ENCODE measurements around the gene CARD6. TPM values are rescaled to one million over a fixed set of nuclear protein-coding genes. Genes with fewer than 3 reads are reported as not detected.
A peak's percentile ranks its signal among the peaks of the same experiment; 100 is the strongest.

The CARD6 gene
- total and polyA plus RNA-seq, 2 of the 13 experiments (the other 11 are each of a cell fraction or from before 2014, with no cell fraction given): 0.33 to 1.4 TPM

DNA sequence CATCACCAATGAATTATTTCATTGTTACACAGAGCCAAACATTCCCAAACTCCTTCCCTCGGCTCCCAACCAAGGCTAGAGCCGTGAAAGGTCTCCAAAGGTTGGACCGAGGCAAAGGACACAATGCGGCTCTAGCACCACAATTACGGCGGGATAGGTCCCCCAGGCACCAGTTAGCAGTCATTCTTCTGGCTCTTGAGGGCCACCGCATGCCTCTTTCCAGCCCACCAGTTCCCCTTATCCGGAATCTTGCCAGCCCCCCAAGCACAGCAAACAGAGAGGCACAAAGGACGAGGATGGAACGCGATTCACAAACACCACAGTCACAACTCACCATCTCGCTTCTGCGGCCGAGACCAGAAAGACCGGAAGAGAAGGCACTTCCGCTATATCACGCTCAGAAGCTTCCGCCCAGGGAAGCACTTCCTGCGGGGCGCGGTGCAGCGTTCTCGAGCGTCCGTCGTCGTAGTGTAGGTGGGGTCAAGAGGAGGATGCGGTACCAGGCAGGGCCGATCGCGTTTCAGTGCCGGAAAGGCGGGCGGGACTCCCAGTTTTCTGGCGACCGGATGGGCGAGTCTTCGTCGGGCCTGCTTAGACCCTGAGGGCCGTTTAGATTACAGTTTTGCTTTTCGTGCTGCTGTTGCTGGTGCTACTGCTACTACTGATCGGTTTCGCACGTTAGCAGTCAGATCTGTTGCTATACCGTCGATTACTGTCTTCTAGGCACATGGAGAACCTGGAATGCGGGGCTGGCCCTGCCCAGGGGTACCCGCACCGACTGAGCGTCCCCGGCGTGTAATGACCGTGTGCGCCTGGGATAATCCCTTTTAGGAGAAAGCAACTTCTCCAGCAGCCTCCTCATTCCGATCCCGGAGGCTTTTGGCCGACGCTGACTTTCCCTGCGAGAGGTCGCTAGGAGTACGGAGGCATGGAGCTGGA is 6.0 kb upstream of the CARD6 start, which contains the start of gene RPL37 (continued):
- peak; percentile 87 for TF ChIP-seq KDM3A (CRISPR knock-in tag; IDR thresholded peaks at IDR 0.05; ENCODE audit: low read depth)
- TF ChIP-seq THAP8 (CRISPR knock-in tag; IDR thresholded peaks at IDR 0.05; ENCODE audit: borderline replicate concordance): peak; percentile 94; the same call in 1 of the 2 replicates
- 0 out of 2 replicates have a peak, but pooled peaks have one; percentile 25 for TF ChIP-seq MEIS1 (CRISPR knock-in tag; IDR thresholded peaks at IDR 0.05; ENCODE audit: borderline replicate concordance)
- TF ChIP-seq MATR3 (CRISPR knock-in tag; IDR thresholded peaks at IDR 0.05): no peak
- TF ChIP-seq, protein P1, sequence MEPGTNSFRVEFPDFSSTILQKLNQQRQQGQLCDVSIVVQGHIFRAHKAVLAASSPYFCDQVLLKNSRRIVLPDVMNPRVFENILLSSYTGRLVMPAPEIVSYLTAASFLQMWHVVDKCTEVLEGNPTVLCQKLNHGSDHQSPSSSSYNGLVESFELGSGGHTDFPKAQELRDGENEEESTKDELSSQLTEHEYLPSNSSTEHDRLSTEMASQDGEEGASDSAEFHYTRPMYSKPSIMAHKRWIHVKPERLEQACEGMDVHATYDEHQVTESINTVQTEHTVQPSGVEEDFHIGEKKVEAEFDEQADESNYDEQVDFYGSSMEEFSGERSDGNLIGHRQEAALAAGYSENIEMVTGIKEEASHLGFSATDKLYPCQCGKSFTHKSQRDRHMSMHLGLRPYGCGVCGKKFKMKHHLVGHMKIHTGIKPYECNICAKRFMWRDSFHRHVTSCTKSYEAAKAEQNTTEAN (CRISPR knock-in tag; conservative IDR thresholded peaks at IDR 0.05): peak; percentile 63; the same call in 1 of the 2 replicates
- TF ChIP-seq, protein P2, sequence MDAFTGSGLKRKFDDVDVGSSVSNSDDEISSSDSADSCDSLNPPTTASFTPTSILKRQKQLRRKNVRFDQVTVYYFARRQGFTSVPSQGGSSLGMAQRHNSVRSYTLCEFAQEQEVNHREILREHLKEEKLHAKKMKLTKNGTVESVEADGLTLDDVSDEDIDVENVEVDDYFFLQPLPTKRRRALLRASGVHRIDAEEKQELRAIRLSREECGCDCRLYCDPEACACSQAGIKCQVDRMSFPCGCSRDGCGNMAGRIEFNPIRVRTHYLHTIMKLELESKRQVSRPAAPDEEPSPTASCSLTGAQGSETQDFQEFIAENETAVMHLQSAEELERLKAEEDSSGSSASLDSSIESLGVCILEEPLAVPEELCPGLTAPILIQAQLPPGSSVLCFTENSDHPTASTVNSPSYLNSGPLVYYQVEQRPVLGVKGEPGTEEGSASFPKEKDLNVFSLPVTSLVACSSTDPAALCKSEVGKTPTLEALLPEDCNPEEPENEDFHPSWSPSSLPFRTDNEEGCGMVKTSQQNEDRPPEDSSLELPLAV (CRISPR knock-in tag; conservative IDR thresholded peaks at IDR 0.05; ENCODE audit: low read depth): peak; percentile 89; the same call in 1 of the 2 replicates
- TF ChIP-seq PTBP1 (IDR thresholded peaks at IDR 0.05; ENCODE audit: low read depth, low read length, poor library complexity, severe bottlenecking): no peak
- no peak for TF ChIP-seq ZUFSP (CRISPR knock-in tag; IDR thresholded peaks at IDR 0.05; ENCODE audit: borderline replicate concordance)
- no peak for TF ChIP-seq SMARCC2 (IDR thresholded peaks at IDR 0.05)
- no peak; the same call in 1 of the 2 replicates for TF ChIP-seq ZBTB8A (CRISPR knock-in tag; IDR thresholded peaks at IDR 0.05; ENCODE audit: borderline replicate concordance, low read depth)
- TF ChIP-seq, protein P3, sequence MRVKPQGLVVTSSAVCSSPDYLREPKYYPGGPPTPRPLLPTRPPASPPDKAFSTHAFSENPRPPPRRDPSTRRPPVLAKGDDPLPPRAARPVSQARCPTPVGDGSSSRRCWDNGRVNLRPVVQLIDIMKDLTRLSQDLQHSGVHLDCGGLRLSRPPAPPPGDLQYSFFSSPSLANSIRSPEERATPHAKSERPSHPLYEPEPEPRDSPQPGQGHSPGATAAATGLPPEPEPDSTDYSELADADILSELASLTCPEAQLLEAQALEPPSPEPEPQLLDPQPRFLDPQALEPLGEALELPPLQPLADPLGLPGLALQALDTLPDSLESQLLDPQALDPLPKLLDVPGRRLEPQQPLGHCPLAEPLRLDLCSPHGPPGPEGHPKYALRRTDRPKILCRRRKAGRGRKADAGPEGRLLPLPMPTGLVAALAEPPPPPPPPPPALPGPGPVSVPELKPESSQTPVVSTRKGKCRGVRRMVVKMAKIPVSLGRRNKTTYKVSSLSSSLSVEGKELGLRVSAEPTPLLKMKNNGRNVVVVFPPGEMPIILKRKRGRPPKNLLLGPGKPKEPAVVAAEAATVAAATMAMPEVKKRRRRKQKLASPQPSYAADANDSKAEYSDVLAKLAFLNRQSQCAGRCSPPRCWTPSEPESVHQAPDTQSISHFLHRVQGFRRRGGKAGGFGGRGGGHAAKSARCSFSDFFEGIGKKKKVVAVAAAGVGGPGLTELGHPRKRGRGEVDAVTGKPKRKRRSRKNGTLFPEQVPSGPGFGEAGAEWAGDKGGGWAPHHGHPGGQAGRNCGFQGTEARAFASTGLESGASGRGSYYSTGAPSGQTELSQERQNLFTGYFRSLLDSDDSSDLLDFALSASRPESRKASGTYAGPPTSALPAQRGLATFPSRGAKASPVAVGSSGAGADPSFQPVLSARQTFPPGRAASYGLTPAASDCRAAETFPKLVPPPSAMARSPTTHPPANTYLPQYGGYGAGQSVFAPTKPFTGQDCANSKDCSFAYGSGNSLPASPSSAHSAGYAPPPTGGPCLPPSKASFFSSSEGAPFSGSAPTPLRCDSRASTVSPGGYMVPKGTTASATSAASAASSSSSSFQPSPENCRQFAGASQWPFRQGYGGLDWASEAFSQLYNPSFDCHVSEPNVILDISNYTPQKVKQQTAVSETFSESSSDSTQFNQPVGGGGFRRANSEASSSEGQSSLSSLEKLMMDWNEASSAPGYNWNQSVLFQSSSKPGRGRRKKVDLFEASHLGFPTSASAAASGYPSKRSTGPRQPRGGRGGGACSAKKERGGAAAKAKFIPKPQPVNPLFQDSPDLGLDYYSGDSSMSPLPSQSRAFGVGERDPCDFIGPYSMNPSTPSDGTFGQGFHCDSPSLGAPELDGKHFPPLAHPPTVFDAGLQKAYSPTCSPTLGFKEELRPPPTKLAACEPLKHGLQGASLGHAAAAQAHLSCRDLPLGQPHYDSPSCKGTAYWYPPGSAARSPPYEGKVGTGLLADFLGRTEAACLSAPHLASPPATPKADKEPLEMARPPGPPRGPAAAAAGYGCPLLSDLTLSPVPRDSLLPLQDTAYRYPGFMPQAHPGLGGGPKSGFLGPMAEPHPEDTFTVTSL (CRISPR knock-in tag; IDR thresholded peaks at IDR 0.05; ENCODE audit: borderline replicate concordance): no peak
- peak; percentile 89 for TF ChIP-seq TFDP2 (CRISPR knock-in tag; IDR thresholded peaks at IDR 0.05)
- no peak; the same call in 1 of the 2 replicates for TF ChIP-seq RELA (CRISPR knock-in tag; IDR thresholded peaks at IDR 0.05)
- TF ChIP-seq THYN1 (CRISPR knock-in tag; IDR thresholded peaks at IDR 0.05; ENCODE audit: borderline replicate concordance, low read depth): no peak
